ENCODE measurements around the gene ALDH8A1.
A peak's percentile ranks its signal among the peaks of the same experiment; 100 is the strongest.
"Not testable (repeated sequence)": the region's sequence is repeated elsewhere in the genome, so short reads cannot be mapped to it uniquely, and the experiment has no call there.

ALDH8A1 gene

GRCh38 chr6:134909701-134910592, 40.0 kb downstream of the ALDH8A1 start:
- no peak for DNase-seq (ENCODE audit: low read depth in 2 of 2)

GRCh38 chr6:134908906-134909516, 40.9 kb downstream of the ALDH8A1 start:
- DNase-seq (ENCODE audit: low read depth in 2 of 2), result peak; percentile 94 to 95

GRCh38 chr6:134904731-134905130, 45.2 kb downstream of the ALDH8A1 start:
- DNase-seq (ENCODE audit: low read depth in 2 of 2), result not testable (repeated sequence)

GRCh38 chr6:134903448-134903847, 46.5 kb downstream of the ALDH8A1 start:
- DNase-seq (ENCODE audit: low read depth in 2 of 2), result no peak

DNA sequence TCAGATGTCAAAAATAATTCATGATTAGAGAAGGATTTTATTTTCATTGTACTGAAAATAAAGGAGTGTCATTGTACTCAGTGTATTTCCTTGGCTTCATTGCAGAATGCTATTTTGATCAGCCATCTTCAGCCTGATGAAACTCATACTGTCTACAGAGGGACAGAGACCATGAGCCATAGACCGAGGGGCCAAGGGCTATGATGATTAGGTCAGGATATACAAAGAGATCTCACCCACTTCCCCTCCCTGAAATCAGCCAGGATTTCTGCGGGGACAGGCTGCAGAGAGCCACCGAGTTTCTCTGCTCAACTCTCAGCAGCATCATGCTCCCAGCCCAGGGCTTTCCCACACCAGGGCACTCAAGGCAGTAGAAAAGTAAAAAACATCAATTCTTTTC, 47.0 kb downstream of the ALDH8A1 start:
- DNase-seq (ENCODE audit: low read depth in 2 of 2), result no peak

DNA sequence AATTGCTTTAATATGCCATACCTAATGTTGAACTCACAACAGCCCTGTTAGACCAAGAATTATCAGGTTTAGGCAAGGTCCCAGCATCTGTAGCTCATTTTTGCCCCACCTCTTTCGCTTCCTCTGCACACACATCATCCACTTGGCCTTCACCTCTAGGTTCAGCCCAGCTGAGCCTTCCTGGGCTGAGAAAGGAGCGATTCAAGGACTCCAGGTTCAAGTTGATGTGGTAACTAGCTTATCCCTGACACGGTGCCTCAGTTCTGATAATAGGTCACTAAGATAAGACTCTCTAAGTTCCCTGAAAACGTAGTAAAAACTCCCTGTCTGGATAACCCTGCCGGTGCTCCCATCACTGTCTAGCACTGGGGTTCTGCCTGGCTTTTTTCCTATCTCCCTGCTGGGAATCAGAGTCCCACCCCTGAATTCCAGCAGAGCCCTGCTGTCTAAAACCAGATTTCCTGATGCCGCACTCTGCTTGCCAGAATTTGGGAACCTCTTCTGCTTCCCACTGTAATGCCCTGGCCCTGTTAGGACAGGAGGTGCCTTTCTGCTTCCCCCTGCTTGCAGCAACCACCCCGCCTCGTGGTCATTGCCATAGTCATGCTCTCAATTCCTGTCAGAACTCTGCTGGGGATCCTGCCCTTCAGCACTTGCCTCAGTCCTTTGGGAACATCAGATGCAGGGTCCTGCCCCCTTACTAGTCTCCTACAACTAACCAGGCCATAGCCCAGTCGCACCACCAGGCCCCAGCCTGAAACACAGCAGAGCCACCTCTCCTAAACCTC, 47.6 kb downstream of the ALDH8A1 start:
- DNase-seq (ENCODE audit: low read depth in 2 of 2), result no peak

DNA sequence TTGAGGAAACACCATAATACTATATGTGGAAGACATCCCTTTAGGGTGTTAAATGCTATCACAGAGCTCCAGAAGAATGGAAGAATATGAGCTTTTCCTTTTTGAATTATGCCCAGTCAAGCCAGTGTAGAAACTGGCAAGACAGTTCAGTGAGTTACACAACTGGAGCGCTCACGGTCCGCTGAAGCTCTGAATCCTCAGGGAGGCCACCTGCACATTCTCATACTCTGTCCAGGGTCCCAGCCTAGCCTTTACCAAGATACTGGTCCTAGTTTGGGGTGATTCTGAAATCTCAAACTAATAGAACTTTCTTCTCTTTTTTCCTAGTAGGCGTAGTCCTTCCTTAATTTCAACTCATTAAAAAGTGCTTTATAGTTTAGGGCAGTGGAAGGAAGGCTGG, 51.3 kb downstream of the ALDH8A1 start:
- no peak for DNase-seq (ENCODE audit: low read depth in 2 of 2)

DNA sequence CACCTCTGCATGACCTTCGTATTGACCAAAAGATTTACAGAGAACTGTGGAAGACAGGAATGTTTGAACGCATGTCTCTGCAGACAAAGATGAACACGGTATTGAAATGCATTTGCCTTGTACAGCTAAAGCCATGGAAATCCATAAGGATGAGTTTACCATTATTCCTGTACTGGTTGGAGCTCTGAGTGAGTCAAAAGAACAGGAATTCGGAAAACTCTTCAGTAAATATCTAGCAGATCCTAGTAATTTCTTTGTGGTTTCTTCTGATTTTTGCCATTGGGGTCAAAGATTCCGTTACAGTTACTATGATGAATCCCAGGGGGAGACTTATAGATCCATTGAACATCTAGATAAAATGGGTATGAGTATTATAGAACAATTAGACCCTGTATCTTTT, 51.7 kb downstream of the ALDH8A1 start:
- not testable (repeated sequence) for DNase-seq (ENCODE audit: low read depth in 2 of 2)

DNA sequence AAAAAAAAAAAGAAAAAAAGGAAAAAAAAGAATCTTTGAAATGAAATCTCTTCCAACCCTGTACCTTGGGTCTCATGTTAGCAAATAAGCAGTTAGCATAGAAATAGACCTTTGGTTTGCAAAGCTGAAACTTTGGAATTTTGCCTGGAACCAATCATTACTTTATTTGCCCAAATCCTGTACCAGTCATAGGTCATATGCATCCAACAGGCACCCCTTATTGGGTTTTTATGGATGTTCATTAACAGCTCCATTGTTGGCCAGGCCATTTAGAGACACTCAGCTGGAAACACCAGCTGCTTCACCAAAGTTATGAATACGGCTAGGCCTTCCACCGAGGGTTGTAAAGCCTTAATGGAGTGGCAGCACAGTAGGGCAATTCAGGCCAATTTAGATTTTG, 53.0 kb downstream of the ALDH8A1 start:
- no peak for DNase-seq (ENCODE audit: low read depth in 2 of 2)

- no peak for DNase-seq (ENCODE audit: low read depth in 2 of 2)
Measured at GRCh38 chr6:134894800-134895199, 55.1 kb downstream of the ALDH8A1 start.

DNA sequence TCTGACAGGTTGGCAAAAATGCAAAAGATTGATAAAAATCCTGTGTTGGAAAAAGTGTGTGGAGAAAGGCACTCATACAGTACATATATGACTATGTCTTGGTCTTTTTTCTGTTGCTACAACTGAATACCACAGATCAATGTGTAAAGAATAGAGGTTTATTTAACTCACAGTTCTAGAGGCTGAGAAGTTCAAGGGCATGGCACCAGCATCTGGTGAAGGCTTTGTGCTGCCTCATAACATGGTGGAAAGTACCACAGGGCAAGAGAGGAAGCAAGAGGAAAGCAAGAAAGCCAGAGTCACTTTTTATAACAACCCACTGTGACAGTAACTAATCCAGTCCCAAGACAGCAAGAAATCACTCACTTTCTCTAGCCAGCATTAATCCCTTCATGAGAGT, 57.5 kb downstream of the ALDH8A1 start:
- no peak for DNase-seq (ENCODE audit: low read depth in 2 of 2)

- no peak for DNase-seq (ENCODE audit: low read depth in 2 of 2)
Measured at GRCh38 chr6:134891633-134892032, 58.3 kb downstream of the ALDH8A1 start.

DNA sequence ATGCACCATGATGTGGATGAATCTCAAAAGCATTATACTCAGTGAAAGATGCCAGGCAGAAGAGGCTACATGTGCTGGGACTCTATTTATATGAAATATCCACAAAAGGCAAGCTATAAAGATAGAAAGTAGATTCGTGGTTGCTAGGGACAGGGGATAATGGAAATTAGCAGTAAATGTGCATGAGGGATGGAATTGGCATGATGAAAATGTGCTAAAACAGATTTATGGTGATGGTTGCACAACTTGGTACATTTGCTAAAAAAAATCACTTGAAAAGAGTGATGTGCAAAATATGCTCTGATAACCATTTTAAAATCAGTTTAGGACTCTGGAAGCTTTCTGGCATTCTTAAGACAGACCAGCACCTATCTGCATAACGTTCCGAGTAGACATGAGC, 61.6 kb downstream of the ALDH8A1 start:
- DNase-seq (ENCODE audit: low read depth in 2 of 2), result peak; percentile 25 to 43

DNA sequence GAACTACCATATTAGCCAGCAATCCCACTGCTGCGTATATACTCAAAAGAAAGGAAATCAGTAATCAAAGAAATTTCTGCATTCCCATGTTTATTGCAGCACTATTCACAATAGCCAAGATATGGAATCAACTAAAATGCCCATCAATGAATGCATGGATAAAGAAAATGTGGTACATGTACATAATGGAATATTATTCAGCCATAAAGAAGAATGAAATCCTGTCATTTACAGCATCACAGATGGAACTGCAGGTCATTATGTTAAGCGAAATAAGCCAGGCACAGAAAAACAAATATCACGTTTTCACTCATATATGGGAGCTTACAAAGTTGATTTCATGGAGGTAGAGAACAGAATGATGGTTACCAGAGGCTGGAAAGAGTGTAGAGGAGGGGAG, 65.1 kb downstream of the ALDH8A1 start:
- no peak for DNase-seq (ENCODE audit: low read depth in 2 of 2)

DNA sequence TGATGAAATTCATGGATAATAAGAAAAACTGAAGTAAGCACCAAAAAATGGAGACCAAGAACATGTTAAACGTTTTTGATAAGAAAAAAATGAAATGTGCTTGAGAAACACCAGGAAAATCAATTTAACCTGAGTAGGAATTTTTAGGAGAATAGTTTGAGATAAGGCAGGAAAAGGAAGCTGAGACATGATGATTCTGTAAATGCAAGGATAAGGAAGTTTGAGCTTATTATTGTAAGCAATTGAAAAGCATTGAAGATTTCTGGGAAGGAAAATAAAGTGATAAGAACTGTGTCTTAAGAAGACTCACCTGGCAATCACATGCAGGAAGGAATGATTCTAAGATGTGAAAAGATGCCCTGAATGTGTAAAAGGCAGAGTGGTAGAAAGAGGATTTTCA, 66.6 kb downstream of the ALDH8A1 start:
- no peak for DNase-seq (ENCODE audit: low read depth in 2 of 2)

DNA sequence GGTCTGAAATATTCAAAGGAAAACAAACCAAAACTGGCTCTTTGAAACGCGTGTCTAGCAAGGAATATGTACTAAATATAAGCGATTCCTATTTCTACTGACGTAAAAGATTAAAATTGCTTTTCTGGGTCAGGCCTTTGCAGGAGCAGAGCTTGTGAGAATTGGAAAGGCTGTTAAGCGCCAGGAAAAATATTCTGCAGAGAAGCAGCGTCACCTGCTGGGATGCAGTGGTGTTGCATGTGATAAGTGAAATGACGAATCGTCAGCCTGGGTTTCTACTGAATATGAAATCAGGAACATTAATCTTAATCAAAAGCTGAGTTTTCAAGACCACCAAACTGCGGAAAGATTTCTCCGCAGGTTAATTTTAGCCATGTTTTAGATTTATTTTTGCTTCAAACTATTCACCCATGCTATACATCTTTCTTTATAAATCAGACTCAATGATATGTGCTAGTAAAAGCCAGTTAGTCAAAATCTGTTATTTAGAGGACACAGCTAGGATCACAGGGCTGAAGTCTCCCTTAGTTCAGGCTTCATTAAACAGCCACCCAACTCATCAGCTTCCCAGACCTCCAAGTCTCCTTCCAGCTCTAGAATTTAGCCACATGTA, 67.4 kb downstream of the ALDH8A1 start:
- peak; percentile 47 to 48 for DNase-seq (ENCODE audit: low read depth in 2 of 2)

- peak; percentile 59 to 61 for DNase-seq (ENCODE audit: low read depth in 2 of 2)
Measured at GRCh38 chr6:134880487-134881190, 69.3 kb downstream of the ALDH8A1 start.

GRCh38 chr6:134878136-134878535, 71.8 kb downstream of the ALDH8A1 start:
- DNase-seq (ENCODE audit: low read depth in 2 of 2), result no peak

DNA sequence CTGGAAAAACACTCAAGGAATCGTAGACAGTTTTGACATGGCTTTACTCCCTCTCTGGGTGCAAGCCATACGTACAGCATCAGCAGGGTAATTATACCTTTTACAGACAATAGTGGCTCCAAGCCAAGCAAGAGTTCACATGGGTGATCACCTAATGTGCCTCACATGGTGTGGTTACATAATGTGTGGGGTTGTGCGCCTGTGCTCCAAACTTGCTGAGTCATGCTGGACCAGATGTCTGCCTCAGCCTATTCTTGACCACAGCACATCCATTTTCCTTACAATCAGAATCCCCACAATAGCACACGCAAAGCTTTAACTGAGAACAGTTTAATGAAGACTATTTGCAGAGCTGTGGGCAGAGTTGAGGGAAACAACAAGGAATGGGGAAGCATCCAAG, 74.5 kb downstream of the ALDH8A1 start:
- no peak for DNase-seq (ENCODE audit: low read depth in 2 of 2)

- no peak for DNase-seq (ENCODE audit: low read depth in 2 of 2)
Measured at GRCh38 chr6:134873500-134874388, 76.2 kb downstream of the ALDH8A1 start.
